Panc1 (cell line): ENCODE data around the gene DAZAP1. TPM values are rescaled to one million over a fixed set of nuclear protein-coding genes. Genes with fewer than 3 reads are reported as not detected.

Experiments used
- ATAC-seq: fragments of 200-7000 bp; cut with Tn5 transposase; 2 replicates; pipeline ENCODE4 v1.9.1; 2020; ENCODE audit warnings: mild to moderate bottlenecking, moderate library complexity
- BruUV-seq: library from RNA; stranded (reverse); fragments of 400-500 nt; replicated peaks from 2 replicates; lab custom pipeline; 2021; lab: Mats Ljungman, UMichigan
- CTCF ChIA-PET: fragments of 300-600 bp; sonication (Branson Sonifier 250); formaldehyde crosslinking; loops from one replicate; lab custom pipeline; 2022; ENCODE audit warnings: antibody characterized with exemption; lab: Charles Lee
- POLR2A ChIA-PET: fragments of 300-600 bp; sonication (Branson Sonifier 250); formaldehyde crosslinking; loops from one replicate; lab custom pipeline; 2022; ENCODE audit warnings: antibody characterized with exemption; lab: Charles Lee
- DNase-seq: peaks from one replicate; pipeline ENCODE4 v3.0.0-alpha.2; 2010; ENCODE audit warnings: low read depth, low spot score
- H3K27ac ChIP-seq: 2 replicates; pipeline ENCODE4 v1.5.1; 2011; ENCODE audit warnings: mild to moderate bottlenecking, low read length, inconsistent platforms
- H3K27me3 ChIP-seq: fragments of 200-500 bp; sonication (Bioruptor generic); 2 replicates; pipeline ENCODE4 v1.6.0; 2014; ENCODE audit warnings: low read length, inconsistent platforms; ENCODE audit not compliant: control insufficient read depth, insufficient read depth
- H3K36me3 ChIP-seq: fragments of 200-500 bp; sonication (Bioruptor generic); 2 replicates; pipeline ENCODE4 v1.5.1; 2014; ENCODE audit warnings: inconsistent platforms, mild to moderate bottlenecking, low read length, moderate library complexity; ENCODE audit not compliant: control insufficient read depth, insufficient read depth
- H3K4me1 ChIP-seq: 2 replicates; pipeline ENCODE4 v1.5.1; 2011; ENCODE audit warnings: inconsistent platforms, mild to moderate bottlenecking, low read length, moderate library complexity; ENCODE audit not compliant: control insufficient read depth, insufficient read depth
- H3K4me3 ChIP-seq, 2 experiments: 2 replicates each; pipeline ENCODE4 v1.5.1; 2011 to 2012; ENCODE audit warnings: low read depth in 2 of 2, low read length in 2 of 2, mild to moderate bottlenecking in 2 of 2, inconsistent platforms in 1 of 2, moderate library complexity in 1 of 2
- H3K9me3 ChIP-seq: fragments of 200-500 bp; sonication (Bioruptor generic); 2 replicates; pipeline ENCODE4 v1.5.1; 2014; ENCODE audit warnings: low read depth, mild to moderate bottlenecking, inconsistent platforms, low read length, moderate library complexity; ENCODE audit not compliant: control insufficient read depth, insufficient read depth
- POLR2AphosphoS5 ChIP-seq: IDR thresholded peaks from 2 replicates; pipeline ENCODE4 v1.6.1; 2012; ENCODE audit warnings: mild to moderate bottlenecking, low read depth, low read length, moderate library complexity
- REST ChIP-seq, 2 experiments: IDR thresholded peaks; 2 replicates each; pipeline ENCODE4 v1.6.1; 2011 to 2012; ENCODE audit warnings: low read depth in 2 of 2, control low read depth in 1 of 2, low read length in 1 of 2, mild to moderate bottlenecking in 1 of 2, moderate library complexity in 1 of 2; ENCODE audit not compliant: insufficient read depth in 1 of 2
- SIN3A ChIP-seq: IDR thresholded peaks from 2 replicates; pipeline ENCODE4 v1.6.1; 2012; ENCODE audit warnings: low read depth, mild to moderate bottlenecking, low read length, moderate library complexity, borderline replicate concordance; ENCODE audit not compliant: insufficient read depth
- TCF7L2 ChIP-seq: IDR thresholded peaks from 2 replicates; pipeline ENCODE4 v1.6.1; 2011; ENCODE audit warnings: mild to moderate bottlenecking, low read depth, low read length, inconsistent platforms
- in situ Hi-C: cut with HindIII; loops from 2 replicates; pipeline ENCODE4 v1.10.0; 2016; ENCODE audit warnings: low sequenced_read_pairs, low pct_unique_long_range_greater_than_20kb
- intact Hi-C: fragments of 100-400 bp; cut with micrococcal nuclease; formaldehyde crosslinking; loops from one replicate; pipeline ENCODE4 v1.10.0; 2022; ENCODE audit not compliant: unreplicated experiment
- total RNA-seq: library from RNA; stranded (reverse); gene quantifications from one replicate; pipeline ENCODE4 v1.2.1, GENCODE V29; 2021; ENCODE audit not compliant: unreplicated experiment
- TF ChIP-seq, protein P1 (sequence below): fragments of 450-650 bp; IDR thresholded peaks from 2 replicates; pipeline ENCODE4 v1.5.1; 2017; ENCODE audit warnings: mild to moderate bottlenecking

Gene DAZAP1
- total RNA-seq, 1 experiment from 2014 or later = 195 TPM

- no peak overlapping the region for H3K4me3 ChIP-seq
- no peaks in the 10 kb centered on the region for H3K27me3 ChIP-seq
- H3K4me1 ChIP-seq = peaks cover 4% of the 10 kb centered on the region
- ATAC-seq (no peak), DNase-seq (no peak)
- intact Hi-C loops = no loop called here
- H3K27ac ChIP-seq = no peak overlapping the region
- POLR2A ChIA-PET = no interaction called here
- no peaks in the 10 kb centered on the region for H3K9me3 ChIP-seq
- in situ Hi-C loops = no loop called here
- no peaks in the 10 kb centered on the region for H3K36me3 ChIP-seq
- no TSS peak for BruUV-seq
- CTCF ChIA-PET = no interaction called here
- no peak for TF ChIP-seq REST (IDR thresholded peaks at IDR 0.05; ENCODE audit: insufficient read depth in 1 of 2, low read depth in 2 of 2, low read length in 1 of 2)
- TF ChIP-seq SIN3A = no peak
- no peak for TF ChIP-seq POLR2AphosphoS5
- TF ChIP-seq, protein P1, sequence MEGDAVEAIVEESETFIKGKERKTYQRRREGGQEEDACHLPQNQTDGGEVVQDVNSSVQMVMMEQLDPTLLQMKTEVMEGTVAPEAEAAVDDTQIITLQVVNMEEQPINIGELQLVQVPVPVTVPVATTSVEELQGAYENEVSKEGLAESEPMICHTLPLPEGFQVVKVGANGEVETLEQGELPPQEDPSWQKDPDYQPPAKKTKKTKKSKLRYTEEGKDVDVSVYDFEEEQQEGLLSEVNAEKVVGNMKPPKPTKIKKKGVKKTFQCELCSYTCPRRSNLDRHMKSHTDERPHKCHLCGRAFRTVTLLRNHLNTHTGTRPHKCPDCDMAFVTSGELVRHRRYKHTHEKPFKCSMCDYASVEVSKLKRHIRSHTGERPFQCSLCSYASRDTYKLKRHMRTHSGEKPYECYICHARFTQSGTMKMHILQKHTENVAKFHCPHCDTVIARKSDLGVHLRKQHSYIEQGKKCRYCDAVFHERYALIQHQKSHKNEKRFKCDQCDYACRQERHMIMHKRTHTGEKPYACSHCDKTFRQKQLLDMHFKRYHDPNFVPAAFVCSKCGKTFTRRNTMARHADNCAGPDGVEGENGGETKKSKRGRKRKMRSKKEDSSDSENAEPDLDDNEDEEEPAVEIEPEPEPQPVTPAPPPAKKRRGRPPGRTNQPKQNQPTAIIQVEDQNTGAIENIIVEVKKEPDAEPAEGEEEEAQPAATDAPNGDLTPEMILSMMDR = no peak
- no peak for TF ChIP-seq TCF7L2
Measured at GRCh38 chr19:1390890-1391423, 16.4 kb upstream of the DAZAP1 start.

DNA sequence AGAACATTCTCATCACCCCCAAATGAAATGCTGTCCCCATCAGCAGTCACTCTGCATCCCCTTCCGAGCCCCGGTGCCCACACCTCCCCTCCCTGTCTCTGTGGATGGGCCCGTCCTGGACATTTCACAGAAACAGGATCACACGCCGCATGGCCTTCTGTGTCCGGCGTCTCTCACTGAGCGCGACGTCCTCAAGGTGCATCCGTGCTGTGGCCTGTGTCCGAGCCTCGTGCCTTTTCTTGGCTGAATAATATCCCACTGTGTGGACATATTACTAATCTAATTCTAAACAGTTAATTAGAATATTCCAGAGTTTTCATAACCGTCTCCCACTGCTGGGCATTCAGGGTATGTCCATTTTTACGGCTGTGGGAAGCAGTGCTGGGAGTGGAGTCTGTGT lies 15.0 kb upstream of the DAZAP1 start:
- H3K27me3 ChIP-seq = no peaks in the 10 kb centered on the region
- H3K27ac ChIP-seq = no peak overlapping the region
- H3K4me1 ChIP-seq = peaks cover 15% of the 10 kb centered on the region
- no peak overlapping the region for H3K4me3 ChIP-seq
- POLR2A ChIA-PET = no interaction called here
- intact Hi-C loops = no loop called here
- in situ Hi-C loops = no loop called here
- BruUV-seq = no TSS peak
- H3K9me3 ChIP-seq = no peaks in the 10 kb centered on the region
- no peak for ATAC-seq
- CTCF ChIA-PET = no interaction called here
- TF ChIP-seq SIN3A (no peak), REST (IDR thresholded peaks at IDR 0.05; ENCODE audit: insufficient read depth in 1 of 2, low read depth in 2 of 2, low read length in 1 of 2) (no peak), POLR2AphosphoS5 (no peak), TCF7L2 (no peak)
- TF ChIP-seq, protein P1 = no peak
- H3K36me3 ChIP-seq = no peaks in the 10 kb centered on the region
- DNase-seq = no peak
